Measurements from ENCODE around the gene PDK1.

PDK1 gene

DNA sequence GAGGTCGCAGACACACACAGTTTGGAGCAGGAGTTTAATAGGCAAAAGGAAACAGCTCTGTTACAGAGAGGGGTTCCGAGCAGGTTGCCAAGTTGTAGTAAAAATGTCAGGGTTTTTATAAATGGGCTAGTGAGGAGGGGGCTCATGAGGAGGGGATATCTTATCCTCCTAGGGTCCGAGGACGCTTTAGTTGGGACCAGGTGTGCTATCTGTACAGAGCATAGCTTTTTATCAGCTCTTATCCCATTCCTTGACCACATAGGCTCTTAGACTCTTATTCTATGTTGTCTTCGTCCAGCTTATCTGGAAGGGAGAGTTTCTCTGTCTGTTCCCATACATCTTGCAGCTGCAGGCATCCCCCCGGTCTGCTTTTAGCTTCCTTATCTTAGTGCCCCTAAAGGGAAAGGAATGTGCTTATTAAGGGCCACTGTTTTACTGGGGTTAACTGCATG is 44.7 kb downstream of the PDK1 start:
- TF ChIP-seq, protein P1, sequence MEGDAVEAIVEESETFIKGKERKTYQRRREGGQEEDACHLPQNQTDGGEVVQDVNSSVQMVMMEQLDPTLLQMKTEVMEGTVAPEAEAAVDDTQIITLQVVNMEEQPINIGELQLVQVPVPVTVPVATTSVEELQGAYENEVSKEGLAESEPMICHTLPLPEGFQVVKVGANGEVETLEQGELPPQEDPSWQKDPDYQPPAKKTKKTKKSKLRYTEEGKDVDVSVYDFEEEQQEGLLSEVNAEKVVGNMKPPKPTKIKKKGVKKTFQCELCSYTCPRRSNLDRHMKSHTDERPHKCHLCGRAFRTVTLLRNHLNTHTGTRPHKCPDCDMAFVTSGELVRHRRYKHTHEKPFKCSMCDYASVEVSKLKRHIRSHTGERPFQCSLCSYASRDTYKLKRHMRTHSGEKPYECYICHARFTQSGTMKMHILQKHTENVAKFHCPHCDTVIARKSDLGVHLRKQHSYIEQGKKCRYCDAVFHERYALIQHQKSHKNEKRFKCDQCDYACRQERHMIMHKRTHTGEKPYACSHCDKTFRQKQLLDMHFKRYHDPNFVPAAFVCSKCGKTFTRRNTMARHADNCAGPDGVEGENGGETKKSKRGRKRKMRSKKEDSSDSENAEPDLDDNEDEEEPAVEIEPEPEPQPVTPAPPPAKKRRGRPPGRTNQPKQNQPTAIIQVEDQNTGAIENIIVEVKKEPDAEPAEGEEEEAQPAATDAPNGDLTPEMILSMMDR (conservative IDR thresholded peaks at IDR 0.05), result no peak
- H3K27ac ChIP-seq, result no peak overlapping the region

DNA sequence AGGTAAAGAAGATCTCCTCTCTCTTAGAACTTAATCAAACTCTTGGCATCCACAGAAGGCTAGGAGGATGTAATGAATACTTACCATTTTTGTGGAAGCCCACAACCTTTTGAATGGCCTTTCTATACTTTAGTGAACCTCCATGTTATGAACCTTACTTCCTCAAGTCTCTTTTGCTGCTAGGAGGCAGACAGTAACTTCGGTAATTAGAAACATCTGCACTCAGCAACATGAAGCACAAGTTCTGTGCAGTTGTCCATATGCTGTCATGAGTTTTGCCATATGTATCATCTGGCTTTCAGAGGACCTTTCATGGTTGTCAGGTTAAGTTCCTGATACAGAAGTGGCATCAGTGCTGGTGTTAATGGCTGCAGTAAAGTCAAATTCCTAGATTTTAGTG is 50.4 kb downstream of the PDK1 start:
- TF ChIP-seq, protein P1 (conservative IDR thresholded peaks at IDR 0.05), result no peak
- H3K27ac ChIP-seq, result no peak overlapping the region

DNA sequence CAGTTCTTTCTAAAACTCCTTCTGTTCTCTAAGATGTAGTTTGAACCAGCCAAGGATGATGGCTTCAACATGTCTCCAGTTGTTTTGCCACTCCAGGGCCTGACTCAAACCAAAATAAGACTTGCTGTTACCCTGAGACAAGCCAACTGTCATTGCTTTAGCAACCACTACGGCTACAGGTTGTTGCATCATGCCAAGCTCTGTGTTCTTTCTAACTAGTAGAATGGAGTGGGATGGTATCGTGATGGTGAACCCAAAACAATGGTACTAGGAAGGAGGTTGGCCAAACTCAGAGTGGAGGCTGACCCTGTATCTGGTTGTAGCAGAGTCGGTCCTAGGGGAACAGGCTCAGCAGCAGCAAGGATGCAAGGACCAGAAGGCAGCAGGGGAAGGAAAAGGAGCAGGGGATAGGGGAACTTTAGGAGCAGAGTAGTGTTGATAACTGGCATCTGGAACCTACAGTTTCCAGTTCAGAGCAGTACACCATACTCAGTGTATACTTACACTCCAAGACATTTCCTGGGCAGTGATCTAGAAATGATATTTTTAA is 51.6 kb downstream of the PDK1 start:
- H3K27ac ChIP-seq, result no peak overlapping the region
- TF ChIP-seq, protein P1 (conservative IDR thresholded peaks at IDR 0.05), result no peak

DNA sequence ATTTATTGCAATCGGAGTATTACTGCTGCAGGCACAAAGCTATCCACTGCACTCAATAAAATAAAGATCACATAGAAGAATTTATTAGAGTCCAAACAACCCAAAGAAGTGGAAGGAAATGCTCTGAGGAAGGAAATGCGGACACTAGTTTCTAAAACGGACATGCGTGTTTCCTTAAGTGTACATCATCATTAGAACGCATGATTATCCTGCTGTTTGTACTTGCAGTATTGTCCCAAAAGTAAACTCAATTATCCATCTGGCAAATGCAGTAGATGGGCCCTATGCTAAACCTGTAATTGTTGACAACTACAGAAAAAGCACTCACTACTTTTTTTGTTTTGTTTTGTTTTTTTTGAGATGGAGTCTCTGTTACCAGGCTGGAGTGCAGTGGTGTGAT is 53.6 kb downstream of the PDK1 start:
- TF ChIP-seq, protein P1 (conservative IDR thresholded peaks at IDR 0.05), result no peak

DNA sequence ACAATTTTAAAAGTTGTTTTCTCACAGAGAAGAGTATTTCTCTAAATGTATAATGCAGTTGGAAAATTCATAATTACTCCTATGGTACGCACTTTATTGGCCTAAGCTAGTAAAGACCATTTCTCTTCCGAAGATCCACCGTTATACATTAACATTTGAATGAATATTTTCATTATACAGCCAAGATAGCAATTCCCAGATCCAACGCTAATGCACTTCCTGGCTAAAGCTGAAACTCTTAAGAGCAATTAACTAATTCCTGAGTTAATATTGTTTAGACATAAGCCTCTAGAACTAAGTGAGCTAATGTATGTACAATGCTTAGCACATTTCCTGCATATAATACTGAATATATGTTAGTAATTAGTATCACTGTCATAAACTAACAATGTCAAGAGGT is 56.2 kb downstream of the PDK1 start:
- TF ChIP-seq, protein P1 (conservative IDR thresholded peaks at IDR 0.05), result no peak
- no peak overlapping the region for H3K27ac ChIP-seq

More for the DNA sequence above, 53.6 kb downstream of the PDK1 start:
- H3K27ac ChIP-seq, result no peak overlapping the region

DNA sequence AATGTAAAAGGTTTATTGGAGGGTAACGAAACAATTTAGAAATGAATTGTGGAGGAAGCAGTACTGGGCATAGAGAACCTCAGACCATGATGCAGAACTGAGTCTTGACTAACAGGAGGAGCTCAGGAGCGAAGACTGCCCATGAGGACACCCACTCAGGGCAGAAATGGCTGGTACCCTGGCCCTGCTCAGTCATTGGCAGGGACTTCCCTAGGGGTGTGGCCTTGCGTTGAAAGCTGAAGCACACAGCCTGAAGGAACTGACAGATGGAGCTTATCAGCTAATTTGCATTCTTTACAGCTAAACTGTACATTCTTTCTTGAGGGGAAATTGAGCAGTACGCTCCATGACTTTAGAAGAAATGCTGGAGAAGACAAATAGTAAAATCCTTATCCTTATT is 57.1 kb downstream of the PDK1 start:
- TF ChIP-seq, protein P1 (conservative IDR thresholded peaks at IDR 0.05), result no peak
- no peak overlapping the region for H3K27ac ChIP-seq

DNA sequence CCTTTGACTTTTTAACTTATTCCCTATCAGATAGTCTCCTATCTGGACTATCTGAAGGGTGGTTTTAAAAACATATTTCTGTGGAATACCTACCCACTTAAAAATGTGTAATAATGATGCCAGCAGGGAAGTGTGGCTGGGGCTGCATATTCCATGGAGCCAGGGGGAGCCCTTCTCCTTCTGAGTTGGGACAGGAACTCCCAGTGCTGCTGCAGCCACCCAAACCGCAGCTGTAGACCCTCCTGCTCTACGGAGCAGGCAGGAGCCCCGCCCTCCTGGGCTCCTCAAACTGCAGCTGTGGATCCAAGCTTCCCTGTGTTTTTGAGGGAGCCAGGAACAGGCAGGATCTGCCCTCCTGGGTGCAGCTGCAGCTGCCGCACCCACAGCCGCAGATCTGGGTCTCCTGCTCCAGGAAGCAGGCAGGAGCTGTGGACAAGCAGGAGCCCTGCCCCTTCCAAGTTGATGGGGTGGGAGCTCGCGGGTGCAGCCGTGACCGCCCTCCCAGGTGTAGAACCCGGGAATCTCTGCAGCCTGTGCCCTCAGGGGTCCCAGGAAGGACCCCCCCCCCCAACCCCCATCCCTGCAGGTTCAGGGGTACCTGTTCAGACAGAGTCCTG is 57.8 kb downstream of the PDK1 start:
- TF ChIP-seq, protein P1 (conservative IDR thresholded peaks at IDR 0.05), result no peak
- no peak overlapping the region for H3K27ac ChIP-seq

Measured in VCaP (cell line).